ENCODE results near the gene GTF2H4.

GTF2H4 gene

GRCh38 chr6:30955367-30956042 is 47.5 kb downstream of the GTF2H4 start:
- H3K14ac ChIP-seq (ENCODE audit: low read length), result no peak overlapping the region
- no peak overlapping the region for H3K27ac ChIP-seq (ENCODE audit: low read depth, low read length)
- no peak overlapping the region for H2AFZ ChIP-seq (ENCODE audit: insufficient read depth, low read length, poor library complexity)
- H2BK12ac ChIP-seq (ENCODE audit: low read length), result no peak overlapping the region
- no peak overlapping the region for H3K18ac ChIP-seq (ENCODE audit: low read length)
- H4K8ac ChIP-seq (ENCODE audit: low read depth, low read length), result no peak overlapping the region
- no peaks in the 10 kb centered on the region for H3K79me1 ChIP-seq (ENCODE audit: low read length)
- H4K91ac ChIP-seq (ENCODE audit: low read depth, low read length), result no peak overlapping the region
- H3K4me1 ChIP-seq (ENCODE audit: control insufficient read depth in 1 of 2, insufficient read depth in 2 of 2, low read length in 2 of 2), result peaks cover 7 to 15% of the 10 kb centered on the region in 2 experiments
- no peak overlapping the region for H4K12ac ChIP-seq (ENCODE audit: low read depth, low read length)
- H3K9ac ChIP-seq (ENCODE audit: low read length), result no peak overlapping the region
- DNase-seq, result peak; percentile 4 to 8
- H2BK5ac ChIP-seq (ENCODE audit: low read depth, low read length, poor library complexity), result no peak overlapping the region
- no peaks in the 10 kb centered on the region for H3K79me2 ChIP-seq (ENCODE audit: control insufficient read depth, insufficient read depth, low read length, poor library complexity)
- H2BK120ac ChIP-seq (ENCODE audit: insufficient read depth, low read length, poor library complexity), result no peak overlapping the region
- H3K27me3 ChIP-seq (ENCODE audit: insufficient read depth, low read length), result peaks cover 10% of the 10 kb centered on the region
- H3K36me3 ChIP-seq (ENCODE audit: control insufficient read depth in 1 of 2, insufficient read depth in 2 of 2, low read length in 2 of 2), result no peaks in the 10 kb centered on the region
- no peak overlapping the region for H3K4ac ChIP-seq (ENCODE audit: low read depth, low read length)
- no CpG with 5 or more reads among the region's 46 CpGs for WGBS (ENCODE audit: extremely low coverage, insufficient coverage, insufficient read length)
- peaks cover 3% of the 10 kb centered on the region for H3K9me3 ChIP-seq (ENCODE audit: insufficient read depth, low read depth, low read length)
- no peak overlapping the region for H2AK5ac ChIP-seq (ENCODE audit: low read length)
- H3K4me2 ChIP-seq (ENCODE audit: low read length), result peak overlapping the region; percentile 69
- H3K4me3 ChIP-seq (ENCODE audit: low read depth, low read length), result peak overlapping the region; percentile 37
- H3K23ac ChIP-seq (ENCODE audit: low read length), result no peak overlapping the region

DNA sequence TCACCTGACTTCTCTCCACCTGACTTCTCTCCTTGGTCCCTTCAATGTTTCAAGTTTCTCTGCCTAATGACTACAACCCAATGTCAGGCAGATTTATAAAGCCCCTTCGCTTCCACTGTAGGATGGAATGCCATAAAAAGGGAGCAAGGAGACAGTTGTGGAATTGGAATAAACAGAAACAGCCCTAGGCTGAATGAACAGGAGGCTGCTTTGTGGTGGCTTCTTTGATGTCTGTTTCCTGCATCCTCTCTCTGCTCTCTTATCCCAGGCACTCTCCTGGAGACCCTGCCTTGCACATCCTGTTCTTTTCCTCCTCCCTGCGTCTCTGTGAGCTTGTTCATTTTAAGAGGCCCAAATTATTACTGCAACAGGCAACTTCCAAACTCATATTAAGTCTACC is 49.7 kb downstream of the GTF2H4 start:
- Histone ChIP-seq H4K8ac (ENCODE audit: low read depth, low read length) (no peak overlapping the region), H3K9me3 (ENCODE audit: insufficient read depth, low read depth, low read length) (no peaks in the 10 kb centered on the region), H2AFZ (ENCODE audit: insufficient read depth, low read length, poor library complexity) (no peak overlapping the region), H3K36me3 (ENCODE audit: control insufficient read depth in 1 of 2, insufficient read depth in 2 of 2, low read length in 2 of 2) (no peaks in the 10 kb centered on the region), H3K4me2 (ENCODE audit: low read length) (no peak overlapping the region), H3K27me3 (ENCODE audit: insufficient read depth, low read length) (peaks cover 9% of the 10 kb centered on the region), H3K4me3 (ENCODE audit: low read depth, low read length) (no peak overlapping the region), H3K9ac (ENCODE audit: low read length) (no peak overlapping the region), H4K12ac (ENCODE audit: low read depth, low read length) (no peak overlapping the region), H2AK5ac (ENCODE audit: low read length) (no peak overlapping the region), H3K4me1 (ENCODE audit: control insufficient read depth in 1 of 2, insufficient read depth in 2 of 2, low read length in 2 of 2) (peaks cover 7 to 15% of the 10 kb centered on the region in 2 experiments), H3K27ac (ENCODE audit: low read depth, low read length) (no peak overlapping the region), H2BK5ac (ENCODE audit: low read depth, low read length, poor library complexity) (no peak overlapping the region), H3K4ac (ENCODE audit: low read depth, low read length) (no peak overlapping the region), H3K79me1 (ENCODE audit: low read length) (no peaks in the 10 kb centered on the region), H4K91ac (ENCODE audit: low read depth, low read length) (no peak overlapping the region), H3K79me2 (ENCODE audit: control insufficient read depth, insufficient read depth, low read length, poor library complexity) (no peaks in the 10 kb centered on the region), H3K18ac (ENCODE audit: low read length) (no peak overlapping the region), H2BK12ac (ENCODE audit: low read length) (no peak overlapping the region), H2BK120ac (ENCODE audit: insufficient read depth, low read length, poor library complexity) (no peak overlapping the region), H3K14ac (ENCODE audit: low read length) (no peak overlapping the region), H3K23ac (ENCODE audit: low read length) (no peak overlapping the region)
- no CpG with 5 or more reads among the region's 2 CpGs for WGBS (ENCODE audit: extremely low coverage, insufficient coverage, insufficient read length)
- no peak for DNase-seq

- no peak overlapping the region for H3K23ac ChIP-seq (ENCODE audit: low read length)
- no peaks in the 10 kb centered on the region for H3K79me2 ChIP-seq (ENCODE audit: control insufficient read depth, insufficient read depth, low read length, poor library complexity)
- H2AK5ac ChIP-seq (ENCODE audit: low read length), result no peak overlapping the region
- H2BK12ac ChIP-seq (ENCODE audit: low read length), result no peak overlapping the region
- no peak overlapping the region for H3K9ac ChIP-seq (ENCODE audit: low read length)
- no peak overlapping the region for H4K8ac ChIP-seq (ENCODE audit: low read depth, low read length)
- H3K18ac ChIP-seq (ENCODE audit: low read length), result no peak overlapping the region
- H3K27me3 ChIP-seq (ENCODE audit: insufficient read depth, low read length), result no peaks in the 10 kb centered on the region
- no peak overlapping the region for H3K4ac ChIP-seq (ENCODE audit: low read depth, low read length)
- H3K14ac ChIP-seq (ENCODE audit: low read length), result no peak overlapping the region
- no peak overlapping the region for H2BK120ac ChIP-seq (ENCODE audit: insufficient read depth, low read length, poor library complexity)
- no peak overlapping the region for H3K4me3 ChIP-seq (ENCODE audit: low read depth, low read length)
- no peaks in the 10 kb centered on the region for H3K79me1 ChIP-seq (ENCODE audit: low read length)
- no peak overlapping the region for H2AFZ ChIP-seq (ENCODE audit: insufficient read depth, low read length, poor library complexity)
- no peak overlapping the region for H4K91ac ChIP-seq (ENCODE audit: low read depth, low read length)
- H3K4me1 ChIP-seq (ENCODE audit: control insufficient read depth in 1 of 2, insufficient read depth in 2 of 2, low read length in 2 of 2), result peaks cover 3% of the 10 kb centered on the region in 2 experiments
- no peak overlapping the region for H2BK5ac ChIP-seq (ENCODE audit: low read depth, low read length, poor library complexity)
- H4K12ac ChIP-seq (ENCODE audit: low read depth, low read length), result no peak overlapping the region
- H3K27ac ChIP-seq (ENCODE audit: low read depth, low read length), result no peak overlapping the region
- WGBS (ENCODE audit: extremely low coverage, insufficient coverage, insufficient read length), result 90% methylated on average over 1 of the region's 9 CpGs
- peak in 1 of 2 donors; percentile 45 for DNase-seq
- H3K9me3 ChIP-seq (ENCODE audit: insufficient read depth, low read depth, low read length), result peaks cover 5% of the 10 kb centered on the region
- H3K4me2 ChIP-seq (ENCODE audit: low read length), result no peak overlapping the region
- H3K36me3 ChIP-seq (ENCODE audit: control insufficient read depth in 1 of 2, insufficient read depth in 2 of 2, low read length in 2 of 2), result no peaks in the 10 kb centered on the region
Observed at GRCh38 chr6:30960907-30961673, 53.1 kb downstream of the GTF2H4 start.

DNA sequence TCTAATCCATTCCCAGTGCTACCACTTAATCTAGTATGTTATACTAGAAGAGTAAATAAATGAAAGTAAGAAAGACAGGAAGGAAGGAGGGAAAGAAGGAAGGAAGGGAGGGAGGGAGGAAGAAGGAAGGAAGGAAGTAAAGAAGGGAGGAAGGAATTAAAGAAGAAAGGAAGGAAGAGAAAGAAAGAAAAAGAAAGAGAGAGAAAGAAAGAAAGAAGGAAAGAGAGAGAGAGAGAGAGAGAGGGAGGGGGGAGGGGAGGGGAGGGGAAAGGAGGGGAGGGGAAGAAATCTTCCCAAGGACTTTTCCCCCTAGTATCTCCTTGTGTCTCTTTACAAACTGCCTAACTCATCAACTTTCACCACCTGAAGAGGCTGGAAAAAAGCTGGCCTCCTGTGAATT is 54.7 kb downstream of the GTF2H4 start:
- Histone ChIP-seq H4K12ac (ENCODE audit: low read depth, low read length) (no peak overlapping the region), H3K14ac (ENCODE audit: low read length) (no peak overlapping the region), H3K27ac (ENCODE audit: low read depth, low read length) (no peak overlapping the region), H2AFZ (ENCODE audit: insufficient read depth, low read length, poor library complexity) (no peak overlapping the region), H3K4me3 (ENCODE audit: low read depth, low read length) (no peak overlapping the region), H3K79me2 (ENCODE audit: control insufficient read depth, insufficient read depth, low read length, poor library complexity) (no peaks in the 10 kb centered on the region), H2BK12ac (ENCODE audit: low read length) (no peak overlapping the region), H3K18ac (ENCODE audit: low read length) (no peak overlapping the region), H2BK5ac (ENCODE audit: low read depth, low read length, poor library complexity) (no peak overlapping the region), H3K4me2 (ENCODE audit: low read length) (no peak overlapping the region), H3K9me3 (ENCODE audit: insufficient read depth, low read depth, low read length) (peaks cover 5% of the 10 kb centered on the region), H3K79me1 (ENCODE audit: low read length) (no peaks in the 10 kb centered on the region), H3K27me3 (ENCODE audit: insufficient read depth, low read length) (no peaks in the 10 kb centered on the region), H2BK120ac (ENCODE audit: insufficient read depth, low read length, poor library complexity) (no peak overlapping the region), H3K23ac (ENCODE audit: low read length) (no peak overlapping the region), H4K91ac (ENCODE audit: low read depth, low read length) (no peak overlapping the region), H3K9ac (ENCODE audit: low read length) (no peak overlapping the region), H3K36me3 (ENCODE audit: control insufficient read depth in 1 of 2, insufficient read depth in 2 of 2, low read length in 2 of 2) (no peaks in the 10 kb centered on the region), H2AK5ac (ENCODE audit: low read length) (no peak overlapping the region), H3K4me1 (ENCODE audit: control insufficient read depth in 1 of 2, insufficient read depth in 2 of 2, low read length in 2 of 2) (peaks cover 0 to 3% of the 10 kb centered on the region in 2 experiments), H4K8ac (ENCODE audit: low read depth, low read length) (no peak overlapping the region), H3K4ac (ENCODE audit: low read depth, low read length) (no peak overlapping the region)
- DNase-seq, result no peak
